GM11168 (cell line): Measurements from ENCODE around the gene C5orf24.
"Not testable (repeated sequence)": the region's sequence is repeated elsewhere in the genome, so short reads cannot be mapped to it uniquely, and the experiment has no call there.

Experiments used
- in situ Hi-C: fragments of 300-500 bp; cut with MboI; formaldehyde crosslinking; loops from one replicate; pipeline ENCODE4 v1.12.0; 2022; ENCODE audit warnings: low sequenced_read_pairs; ENCODE audit not compliant: unreplicated experiment

Gene C5orf24

DNA sequence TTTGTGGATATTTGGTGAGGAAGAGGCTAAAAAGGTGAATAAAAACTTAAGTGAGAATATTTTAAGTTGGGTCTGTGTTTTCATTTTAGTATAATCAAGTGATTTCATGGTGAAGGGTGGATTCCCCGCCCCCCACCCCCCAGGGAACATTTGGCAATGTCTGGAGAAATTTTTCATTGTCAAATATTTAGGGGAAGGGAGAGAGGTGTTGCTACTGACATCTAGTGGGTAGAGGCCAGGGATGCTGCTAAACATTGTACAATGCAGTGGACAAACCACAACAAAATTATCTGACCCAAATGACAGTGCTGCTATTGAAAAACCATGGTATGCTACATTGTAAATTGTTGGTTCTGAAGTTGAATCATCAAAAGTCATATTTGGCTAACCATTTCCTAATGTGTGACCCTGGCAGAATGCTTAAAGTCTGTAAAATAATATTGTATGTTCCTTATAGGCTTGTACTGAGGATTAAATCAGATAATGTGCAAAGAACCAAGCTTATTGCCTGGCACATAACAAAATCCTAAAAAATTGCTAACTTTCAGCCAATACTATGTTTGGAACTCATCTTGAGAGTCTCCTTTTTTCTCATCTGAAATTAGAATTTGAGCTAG, 5.6 kb downstream of the C5orf24 start:
- in situ Hi-C loops = no loop called here

DNA sequence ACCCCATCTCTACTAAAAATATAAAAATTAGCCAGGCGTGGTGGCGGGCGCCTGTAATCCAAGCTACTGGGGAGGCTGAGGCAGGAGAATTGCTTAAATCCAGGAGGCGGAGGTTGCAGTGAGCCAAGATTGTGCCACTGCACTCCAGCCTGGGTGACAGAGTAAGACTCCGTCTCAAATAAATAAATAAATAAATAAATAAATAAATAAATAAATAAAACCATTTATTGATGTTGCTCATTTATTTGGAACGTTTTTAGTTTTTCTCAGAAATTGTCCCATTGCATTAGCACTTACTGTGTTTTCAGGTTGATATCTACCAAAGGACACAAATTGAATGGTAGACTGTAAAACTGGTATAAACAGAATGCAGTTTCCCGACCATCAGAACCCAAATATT, 10.7 kb downstream of the C5orf24 start:
- in situ Hi-C loops = not testable (repeated sequence)

DNA sequence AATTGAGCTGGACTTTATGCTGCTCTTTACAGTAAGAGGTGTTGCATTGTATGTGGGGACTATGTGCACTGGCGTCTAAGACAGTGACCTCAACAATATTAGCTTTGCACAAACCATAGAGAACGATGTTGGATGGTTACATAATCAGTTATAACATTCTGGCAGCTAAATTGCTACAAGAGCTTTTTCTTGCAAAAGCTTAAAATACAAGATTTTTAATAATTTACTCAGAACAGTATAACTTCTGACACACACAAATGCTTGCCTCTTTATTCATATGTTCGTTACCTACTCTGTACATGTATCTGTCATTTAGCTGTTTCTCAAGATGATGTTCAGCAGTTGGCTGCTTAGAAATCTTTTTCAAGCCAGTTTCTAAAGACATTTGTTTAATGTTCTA, 11.6 kb downstream of the C5orf24 start:
- in situ Hi-C loops = no loop called here

DNA sequence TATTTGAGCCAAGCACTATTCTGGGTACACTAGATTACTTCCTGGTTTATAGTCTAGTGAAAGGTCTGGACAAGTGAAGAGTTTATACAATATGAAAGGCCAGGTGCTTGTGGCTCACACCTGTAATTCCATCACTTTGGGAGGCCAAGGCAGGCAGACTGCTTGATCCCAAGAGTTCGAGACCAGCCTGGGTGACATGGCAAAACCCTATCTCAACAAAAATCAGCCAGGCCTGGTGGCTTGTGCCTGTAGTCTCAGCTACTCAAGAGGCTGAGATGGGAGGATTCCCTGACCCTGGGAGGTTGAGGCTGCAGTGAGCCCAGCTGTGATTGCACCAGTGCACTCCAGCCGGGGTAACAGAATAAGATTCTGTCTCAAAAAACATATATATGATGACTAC, 18.9 kb downstream of the C5orf24 start:
- in situ Hi-C loops = no loop called here

DNA sequence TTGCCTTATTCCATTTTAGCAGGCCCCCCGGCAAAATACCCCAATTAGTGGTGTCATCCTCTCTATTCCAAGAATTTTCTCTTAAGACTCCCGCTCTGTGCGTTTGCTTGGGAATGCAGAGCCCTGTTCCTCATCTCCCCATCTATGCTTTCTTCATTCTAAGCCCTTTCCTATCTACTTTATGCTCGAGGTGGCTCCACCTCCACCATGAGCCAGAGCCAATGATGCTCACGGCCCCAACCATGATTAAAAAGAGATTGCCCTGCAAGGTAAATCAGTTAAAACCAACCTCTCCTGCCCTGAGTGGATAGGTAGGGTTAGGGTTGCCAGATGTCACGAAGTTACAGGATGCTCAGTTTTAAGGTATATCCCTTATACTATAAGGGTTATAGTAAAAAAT, 27.7 kb downstream of the C5orf24 start:
- in situ Hi-C loops = no loop called here

DNA sequence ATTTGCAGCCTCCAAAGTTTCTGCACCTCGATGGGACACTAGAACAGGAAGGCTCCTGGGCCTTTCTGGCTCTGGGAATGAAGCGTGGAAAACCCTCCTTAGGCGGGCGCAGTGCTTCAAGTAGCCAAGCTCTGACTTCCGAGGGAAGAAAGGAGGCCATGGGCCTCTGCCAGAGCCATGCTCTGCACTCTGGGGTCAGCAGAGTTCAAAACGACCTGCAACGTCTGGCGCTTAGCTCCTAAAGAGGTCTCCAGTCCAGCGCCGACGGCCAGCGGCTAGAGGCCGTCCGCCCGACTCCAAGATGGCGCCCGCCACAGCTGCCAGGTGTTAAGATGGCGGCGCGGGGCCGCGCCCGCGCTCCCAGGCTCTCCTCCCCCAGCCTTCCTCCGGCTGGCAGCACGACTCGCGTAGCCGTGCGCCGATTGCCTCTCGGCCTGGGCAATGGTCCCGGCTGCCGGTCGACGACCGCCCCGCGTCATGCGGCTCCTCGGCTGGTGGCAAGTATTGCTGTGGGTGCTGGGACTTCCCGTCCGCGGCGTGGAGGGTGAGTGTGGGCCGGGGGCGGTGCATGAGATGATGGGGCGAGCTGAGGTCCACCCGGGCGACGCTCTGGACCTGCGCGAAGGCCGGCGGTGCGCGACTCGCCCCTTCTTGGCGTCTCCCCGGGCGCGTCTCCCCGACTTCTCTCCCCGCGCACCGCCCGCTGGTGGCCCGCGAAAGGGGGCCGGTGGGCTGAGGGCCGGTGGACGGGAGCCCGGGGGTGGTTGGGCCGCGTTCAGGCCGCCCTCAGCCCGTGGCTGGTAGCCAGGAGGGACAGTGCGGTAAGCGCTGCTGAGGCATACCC, 28.4 kb downstream of the C5orf24 start, which contains the start of gene TXNDC15:
Gene TXNDC15, plus strand, starts transcription at position 385 of the 844 bp plus-strand sequence. Its CDS starts 57 bp downstream, at position 442.
- in situ Hi-C loops = no loop called here

DNA sequence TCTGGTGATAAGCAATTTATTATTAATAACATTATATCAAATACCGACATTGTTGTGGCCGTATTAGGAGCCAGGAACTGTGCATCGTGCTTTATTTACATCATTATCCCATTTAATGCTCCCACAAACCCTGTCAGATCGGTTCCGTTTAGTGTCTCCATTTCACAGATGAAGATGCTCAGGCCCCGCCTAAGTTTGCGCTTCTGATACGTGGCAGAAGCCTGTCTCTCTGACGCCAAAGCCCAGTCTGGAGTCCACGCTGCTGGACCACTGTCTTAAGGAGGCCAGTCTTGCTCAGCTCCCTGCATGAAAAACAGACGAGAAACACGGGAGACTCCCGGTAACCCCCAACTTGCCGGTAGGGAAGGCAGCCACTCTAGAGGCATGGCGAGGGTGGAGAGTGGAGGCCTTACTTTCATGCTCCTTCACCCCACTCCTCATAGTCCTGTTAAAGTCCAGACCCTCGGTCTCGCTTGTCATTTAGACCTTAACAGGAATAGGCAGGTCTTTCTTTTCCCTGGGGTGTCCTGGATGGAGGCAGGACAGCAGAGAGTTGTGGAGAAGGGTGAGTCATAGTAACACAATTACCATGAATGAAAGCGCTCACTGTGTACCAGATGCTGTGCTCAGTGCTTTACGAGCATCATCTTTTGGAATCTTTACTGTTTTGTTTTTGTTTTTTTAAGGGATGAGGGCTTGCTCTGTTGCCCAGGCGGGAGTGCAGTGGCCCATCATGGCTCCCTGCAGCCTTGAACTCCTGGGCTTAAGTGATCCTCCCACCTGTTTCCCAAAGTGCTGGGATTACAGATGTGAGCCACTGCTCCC, 29.3 kb downstream of the C5orf24 start:
- in situ Hi-C loops = no loop called here

DNA sequence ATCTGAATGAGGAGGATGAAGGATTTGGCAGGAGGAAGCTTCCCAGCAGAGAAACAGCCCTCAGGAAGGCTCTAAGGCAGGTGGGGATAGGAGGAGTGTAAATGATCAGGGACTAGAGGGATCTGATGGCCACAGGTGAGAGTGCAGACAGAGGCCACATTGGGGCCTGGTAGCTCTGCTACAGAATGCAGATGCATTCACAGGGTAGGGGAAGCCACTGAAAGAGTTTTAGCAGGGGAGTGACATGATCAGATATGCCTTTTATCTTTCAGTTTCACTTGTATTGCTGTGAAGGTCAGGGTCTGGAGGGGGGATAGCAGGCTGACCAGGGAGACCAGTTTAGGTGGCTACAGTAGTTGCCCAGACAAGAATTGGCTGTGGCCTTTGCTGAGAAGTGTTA, 31.4 kb downstream of the C5orf24 start:
- in situ Hi-C loops = no loop called here

DNA sequence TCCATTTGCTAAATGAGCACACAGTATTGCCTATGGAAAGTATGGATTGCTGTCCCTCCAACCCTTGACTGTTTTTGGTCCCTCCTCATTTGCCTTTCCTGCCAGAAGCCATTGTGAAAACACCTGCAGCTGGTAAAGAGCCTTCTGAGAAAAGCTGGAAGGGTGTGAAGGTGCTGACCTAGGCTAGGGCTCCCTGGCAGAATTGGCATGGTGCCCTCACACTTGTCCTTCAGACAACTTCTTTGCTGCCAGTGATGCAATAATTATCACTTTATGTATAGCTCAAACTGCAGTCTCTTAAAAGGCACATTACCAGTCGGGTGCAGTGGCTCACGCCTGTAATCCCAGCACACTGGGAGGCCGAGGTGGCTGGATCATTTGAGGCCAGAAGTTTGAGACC, 32.6 kb downstream of the C5orf24 start:
- in situ Hi-C loops = no loop called here

DNA sequence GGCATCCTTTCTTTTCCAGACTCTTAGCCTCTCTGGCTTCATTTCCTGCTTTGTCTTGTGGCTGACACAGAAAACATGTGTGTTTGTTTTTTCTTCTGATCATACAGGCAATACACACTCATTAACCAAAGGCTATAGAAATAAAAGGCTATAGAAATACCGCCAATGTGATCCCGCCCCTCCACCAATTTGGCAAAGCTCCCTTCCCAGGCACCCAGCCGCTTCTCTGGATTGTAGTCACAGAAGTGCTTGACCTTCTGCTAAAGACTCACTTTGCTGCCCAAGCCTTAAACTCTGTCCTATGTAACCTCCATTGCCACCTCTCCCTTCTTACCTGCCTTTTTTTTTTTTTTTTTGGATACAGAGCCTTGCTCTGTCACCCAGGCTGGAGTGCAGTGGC, 33.7 kb downstream of the C5orf24 start:
- in situ Hi-C loops = no loop called here

DNA sequence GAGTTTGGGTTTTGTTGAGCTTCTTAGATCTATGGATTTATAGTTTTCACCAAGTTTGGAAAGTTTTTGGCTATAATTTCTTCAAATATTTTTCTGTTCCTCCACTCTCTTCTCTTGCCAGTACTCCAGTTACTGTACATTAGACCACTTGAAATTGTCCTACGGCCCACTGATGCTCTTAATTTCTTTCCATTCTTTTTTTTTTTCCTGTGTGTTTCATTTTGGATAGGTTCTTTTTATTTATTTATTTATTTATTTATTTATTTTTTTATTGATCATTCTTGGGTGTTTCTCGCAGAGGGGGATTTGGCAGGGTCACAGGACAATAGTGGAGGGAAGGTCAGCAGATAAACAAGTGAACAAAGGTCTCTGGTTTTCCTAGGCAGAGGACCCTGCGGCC, 35.2 kb downstream of the C5orf24 start:
- in situ Hi-C loops = not testable (repeated sequence)

DNA sequence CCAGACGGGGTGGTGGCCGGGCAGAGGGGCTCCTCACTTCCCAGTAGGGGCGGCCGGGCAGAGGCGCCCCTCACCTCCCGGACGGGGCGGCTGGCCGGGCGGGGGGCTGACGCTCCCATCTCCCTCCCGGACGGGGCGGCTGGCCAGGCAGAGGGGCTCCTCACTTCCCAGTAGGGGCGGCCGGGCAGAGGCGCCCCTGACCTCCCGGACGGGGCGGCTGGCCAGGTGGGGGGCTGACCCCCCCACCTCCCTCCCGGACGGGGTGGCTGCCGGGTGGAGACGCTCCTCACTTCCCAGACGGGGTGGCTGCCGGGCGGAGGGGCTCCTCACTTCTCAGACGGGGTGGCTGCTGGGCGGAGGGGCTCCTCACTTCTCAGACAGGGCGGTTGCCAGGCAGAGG, 35.9 kb downstream of the C5orf24 start:
- in situ Hi-C loops = not testable (repeated sequence)

DNA sequence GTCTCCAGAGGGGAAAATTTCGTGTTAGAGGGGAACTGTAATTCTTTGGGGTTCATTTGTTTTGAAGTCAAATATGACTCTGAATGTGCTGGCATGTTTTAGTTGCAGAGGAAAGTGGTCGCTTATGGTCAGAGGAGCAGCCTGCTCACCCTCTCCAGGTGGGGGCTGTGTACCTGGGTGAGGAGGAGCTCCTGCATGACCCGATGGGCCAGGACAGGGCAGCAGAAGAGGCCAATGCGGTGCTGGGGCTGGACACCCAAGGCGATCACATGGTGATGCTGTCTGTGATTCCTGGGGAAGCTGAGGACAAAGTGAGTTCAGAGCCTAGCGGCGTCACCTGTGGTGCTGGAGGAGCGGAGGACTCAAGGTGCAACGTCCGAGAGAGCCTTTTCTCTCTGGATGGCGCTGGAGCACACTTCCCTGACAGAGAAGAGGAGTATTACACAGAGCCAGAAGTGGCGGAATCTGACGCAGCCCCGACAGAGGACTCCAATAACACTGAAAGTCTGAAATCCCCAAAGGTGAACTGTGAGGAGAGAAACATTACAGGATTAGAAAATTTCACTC, 41.9 kb downstream of the C5orf24 start:
- in situ Hi-C loops = no loop called here

DNA sequence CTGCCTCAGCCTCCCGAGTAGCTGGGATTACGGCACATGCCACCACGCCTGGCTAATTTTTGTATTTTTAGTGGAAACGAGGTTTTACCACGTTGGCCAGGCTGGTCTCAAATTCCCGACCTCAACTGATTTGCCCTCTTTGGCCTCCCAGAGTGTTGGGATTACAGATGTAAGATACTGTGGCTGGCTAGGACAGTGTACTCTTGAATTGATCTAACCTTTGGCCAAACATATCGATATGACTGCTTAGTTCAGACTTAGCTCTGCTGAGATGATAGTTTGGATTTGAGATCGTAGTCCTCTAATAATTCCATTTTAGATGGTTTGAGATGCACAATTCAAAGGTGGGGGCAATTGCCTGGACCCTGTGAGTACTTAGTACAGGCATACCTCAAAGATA, 43.6 kb downstream of the C5orf24 start:
- in situ Hi-C loops = no loop called here

DNA sequence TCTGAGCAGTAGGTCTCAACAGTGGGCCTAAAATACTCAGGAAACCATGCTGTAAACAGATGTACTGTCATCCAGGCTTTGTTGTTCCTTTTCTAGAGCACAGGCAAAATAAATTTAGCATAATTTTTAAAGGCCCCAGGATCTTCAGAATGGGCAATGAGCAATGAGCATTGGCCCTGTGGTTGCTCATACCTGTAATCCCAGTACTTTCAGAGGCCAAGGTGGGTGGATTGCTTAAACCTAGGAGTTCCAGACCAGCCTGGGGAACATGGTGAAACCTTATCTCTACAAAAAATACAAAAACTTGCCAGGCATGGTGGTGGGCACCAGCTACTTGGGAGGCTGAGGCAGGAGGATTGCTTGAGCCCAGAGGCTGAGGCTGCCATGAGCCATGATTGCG, 45.7 kb downstream of the C5orf24 start:
- in situ Hi-C loops = no loop called here

DNA sequence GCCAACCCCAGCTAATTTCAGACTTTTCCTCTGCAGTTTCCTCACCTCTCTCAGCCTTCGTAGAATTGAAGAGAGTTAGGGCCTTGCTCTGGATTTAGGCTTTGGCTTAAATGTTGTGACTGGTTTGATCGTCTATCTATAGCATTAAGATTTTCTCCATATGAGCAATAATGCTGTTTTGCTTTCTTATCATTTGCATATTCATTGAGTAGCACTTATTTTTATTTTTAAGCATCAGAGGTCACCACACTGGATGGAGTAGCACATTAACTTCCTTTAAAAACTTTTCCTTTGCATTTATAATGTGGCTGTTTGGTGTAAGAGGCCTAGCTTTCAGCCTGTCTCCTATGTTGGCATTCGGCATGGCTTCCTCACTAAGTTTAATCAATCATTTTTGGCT, 46.5 kb downstream of the C5orf24 start:
- in situ Hi-C loops = no loop called here

DNA sequence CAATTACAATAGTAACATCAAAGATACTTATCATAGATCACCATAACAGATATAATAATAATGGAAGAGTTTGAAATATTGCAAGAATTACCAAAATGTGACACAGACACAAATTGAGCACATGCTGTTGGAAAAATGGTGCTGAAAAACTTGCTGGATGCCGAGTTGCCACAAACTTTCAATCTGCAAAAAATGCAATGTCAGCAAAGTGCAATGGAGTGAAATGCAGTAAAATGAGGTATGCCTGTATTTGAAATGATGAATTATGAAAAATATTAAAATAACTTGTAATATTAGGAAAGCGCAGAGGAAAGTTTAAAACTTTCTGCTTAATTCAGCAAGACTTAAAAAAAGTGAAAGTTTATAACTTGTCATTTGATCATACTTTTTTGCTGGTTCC, 47.2 kb downstream of the C5orf24 start:
- in situ Hi-C loops = no loop called here

DNA sequence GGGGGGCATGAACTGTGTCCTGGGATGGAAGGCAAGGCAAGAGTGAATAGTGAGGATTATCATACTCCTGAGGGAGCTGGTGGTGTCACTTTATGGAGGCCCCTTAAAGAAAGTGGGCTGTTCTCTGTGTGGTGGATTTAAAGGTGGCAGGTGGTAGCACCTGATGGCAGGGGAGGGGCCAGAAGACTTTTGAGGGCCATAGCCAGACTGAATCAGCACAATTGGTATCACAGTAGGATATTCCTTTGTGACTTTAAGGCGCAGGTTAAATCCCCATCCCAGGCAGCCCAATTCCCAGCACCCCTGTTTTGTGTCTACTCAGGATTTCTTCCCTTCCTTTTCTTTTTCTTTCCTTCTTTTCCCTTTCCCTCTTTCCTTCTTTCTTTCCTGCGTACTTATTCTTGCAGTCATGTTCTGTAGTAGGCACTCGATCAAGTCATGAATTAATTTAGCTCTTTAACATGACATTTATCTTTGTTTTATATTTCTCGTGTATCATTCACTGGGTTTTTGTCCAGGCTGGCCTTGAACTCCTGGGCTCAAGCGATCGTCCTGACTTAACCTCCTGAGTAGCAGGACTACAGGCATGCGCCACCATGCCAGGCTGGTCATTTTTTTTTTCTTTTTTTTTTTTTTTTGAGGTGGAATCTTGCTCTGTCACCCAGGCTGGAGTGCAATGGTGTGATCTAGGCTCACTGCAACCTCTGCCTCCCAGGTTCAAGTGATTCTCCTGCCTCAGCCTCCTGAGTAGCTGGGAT, 48.2 kb downstream of the C5orf24 start:
- in situ Hi-C loops = no loop called here

DNA sequence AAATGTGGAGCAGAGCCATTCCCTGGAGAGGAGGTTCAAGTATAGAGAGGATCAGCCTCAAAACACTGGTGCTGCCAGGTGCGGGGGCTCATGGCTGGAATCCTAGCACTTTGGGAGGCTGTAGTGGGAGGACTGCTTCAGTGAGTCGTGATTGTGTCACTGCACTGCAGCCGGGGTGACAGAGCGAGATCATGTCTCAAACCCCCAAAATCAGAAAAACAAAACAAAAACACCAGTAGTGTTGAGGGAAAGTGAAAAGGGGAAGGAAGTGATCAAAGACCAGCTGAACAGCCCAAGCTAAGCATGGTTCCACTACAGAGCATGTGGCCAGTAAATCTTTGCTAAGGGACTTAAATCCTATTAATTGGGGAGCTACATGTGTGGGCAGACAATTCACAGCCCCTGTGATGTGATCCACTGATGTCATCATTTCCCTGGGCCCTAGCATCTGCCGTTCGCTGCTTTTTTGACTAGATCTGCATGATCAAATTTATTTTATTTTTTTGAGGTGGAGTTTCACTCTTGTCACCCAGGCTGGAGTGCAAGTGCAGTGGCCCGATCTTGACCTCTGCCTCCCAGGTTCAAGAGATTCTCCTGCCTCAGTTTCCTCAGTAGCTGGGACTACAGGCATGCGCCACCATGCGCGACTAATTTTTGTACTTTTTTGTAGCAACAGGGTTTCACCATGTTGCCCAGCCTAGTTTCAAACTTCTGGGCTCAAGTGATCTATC, 56.5 kb downstream of the C5orf24 start:
- in situ Hi-C loops = loop anchor here (10.0 kb wide), 1 partner anchor 157 kb away; no protein-coding TSS in a partner anchor
